Muscle of back (tissue), 13 donors: ENCODE measurements around the gene JCHAIN. TPM values are rescaled to one million over a fixed set of nuclear protein-coding genes. Genes with fewer than 3 reads are reported as not detected.
"Not testable (repeated sequence)": the region's sequence is repeated elsewhere in the genome, so short reads cannot be mapped to it uniquely, and the experiment has no call there.

Experiments
- DNase-seq, 3 donors: peaks; one replicate each; pipeline versions ENCODE4 v3.0.0 to v3.0.0-alpha.2; 2013
- long read RNA-seq, 9 donors: transcript quantifications; one replicate each; lab custom pipeline, GENCODE V29; 2026
- polyA plus RNA-seq, 10 donors: library from polyadenylated mRNA; unstranded; fragments of 120-200 nt; gene quantifications; one replicate each; pipeline ENCODE4 v1.2.1, GENCODE V29; 2013; ENCODE audit not compliant: insufficient read length in 10 of 10

JCHAIN gene
- polyA plus RNA-seq: 1 to 10 TPM in 9 of 10 donors, under 1 TPM in 1; 0.92 to 2.4 (median 1.5) TPM
- long read RNA-seq, donor 1: 0 reads
- long read RNA-seq, donor 2, partial matches to known transcripts: 0 of 1 reads
- long read RNA-seq, donor 2, other reads (novel, unspliced or antisense): 0 of 1 reads
- long read RNA-seq, donor 3: 0 reads
- long read RNA-seq, donor 4: 0 reads
- long read RNA-seq, donor 5: 0 reads
- long read RNA-seq, donor 6, partial matches to known transcripts: 9 of 10 reads
- long read RNA-seq, donor 6, other reads (novel, unspliced or antisense): 0 of 10 reads
- long read RNA-seq, donor 7, partial matches to known transcripts: 0 of 1 reads
- long read RNA-seq, donor 7, other reads (novel, unspliced or antisense): 0 of 1 reads
- long read RNA-seq, donor 8, partial matches to known transcripts: 0 of 1 reads
- long read RNA-seq, donor 8, other reads (novel, unspliced or antisense): 0 of 1 reads
- long read RNA-seq, donor 9: 0 reads

DNA sequence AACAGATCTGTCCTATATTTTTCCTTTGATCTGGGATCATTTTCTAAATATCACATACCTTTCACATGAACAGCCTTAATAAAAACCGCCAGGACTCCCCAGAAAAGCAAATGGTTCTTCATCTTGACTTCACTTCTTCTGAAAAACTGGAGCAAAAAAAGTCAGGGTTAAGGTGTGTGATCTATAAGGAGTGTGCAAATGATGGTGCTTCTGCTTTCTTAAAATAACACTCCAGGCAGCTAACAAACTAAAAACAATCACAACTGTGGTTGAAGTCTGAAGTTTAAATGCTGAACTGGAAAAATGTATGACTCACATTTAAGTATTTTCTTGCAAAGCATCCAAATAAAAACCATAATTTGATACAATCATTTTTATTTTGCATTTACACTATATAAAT, at the start of gene JCHAIN:
Gene JCHAIN (minus strand): TSS at position 140 of the 400 bp plus-strand sequence. CDS start 18 bp downstream, at position 122.
- DNase-seq: no peak

DNA sequence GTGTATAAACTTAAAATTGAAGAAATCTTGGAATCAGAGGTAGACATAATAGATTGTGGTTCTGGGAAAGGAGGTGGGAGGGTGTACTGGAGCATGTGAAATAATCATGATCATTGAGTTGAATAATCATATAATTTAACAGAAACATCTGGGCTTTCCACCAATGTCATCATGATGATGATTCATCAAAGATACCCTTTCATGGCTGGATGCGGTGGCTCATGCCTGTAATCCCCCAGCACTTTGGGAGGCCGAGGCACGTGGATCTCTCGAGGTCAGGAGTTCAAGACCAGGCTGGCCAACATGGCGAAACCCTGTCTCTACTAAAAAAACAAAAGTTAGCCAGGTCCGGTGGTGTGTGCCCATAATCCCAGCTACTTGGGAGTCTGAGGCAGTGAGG, 48.8 kb upstream of the JCHAIN start:
- DNase-seq: no peak

DNA sequence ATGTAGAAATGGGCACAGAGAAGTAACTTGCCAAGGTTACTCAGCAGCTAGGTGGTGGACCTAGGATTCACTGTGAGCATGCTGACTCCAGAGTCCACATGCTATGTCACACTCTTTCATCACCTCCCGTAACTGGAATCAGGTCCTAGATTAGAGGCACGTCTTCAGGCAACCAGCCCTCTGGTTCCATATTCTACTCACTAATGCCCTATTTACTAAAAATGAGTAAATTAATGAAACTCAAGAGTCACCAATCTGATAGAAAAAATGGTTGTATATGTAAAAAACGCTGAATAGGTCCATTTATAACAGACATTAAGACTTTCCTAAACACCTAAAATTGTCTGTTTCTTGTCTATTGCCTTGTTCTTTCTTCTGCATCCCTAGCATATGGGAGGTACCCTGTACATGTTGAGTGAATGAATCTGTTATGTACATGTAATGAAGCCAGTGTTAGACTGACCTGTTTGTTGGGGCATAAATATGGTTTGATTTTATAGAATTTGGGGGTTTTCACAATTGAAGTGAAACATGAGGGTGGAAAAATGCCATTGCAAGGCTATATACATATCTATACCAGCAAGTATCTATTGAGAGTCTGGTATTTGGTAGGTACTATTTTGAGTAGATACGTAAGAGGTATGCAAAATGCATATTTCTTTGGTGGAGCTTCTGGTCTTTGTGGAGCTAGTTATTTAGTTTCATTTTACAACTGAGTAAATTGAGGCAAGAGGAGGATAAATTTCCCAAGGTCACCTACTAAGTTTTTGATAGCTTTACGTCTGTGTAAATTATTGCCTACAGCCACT, 48.0 kb upstream of the JCHAIN start:
- DNase-seq: no peak

DNA sequence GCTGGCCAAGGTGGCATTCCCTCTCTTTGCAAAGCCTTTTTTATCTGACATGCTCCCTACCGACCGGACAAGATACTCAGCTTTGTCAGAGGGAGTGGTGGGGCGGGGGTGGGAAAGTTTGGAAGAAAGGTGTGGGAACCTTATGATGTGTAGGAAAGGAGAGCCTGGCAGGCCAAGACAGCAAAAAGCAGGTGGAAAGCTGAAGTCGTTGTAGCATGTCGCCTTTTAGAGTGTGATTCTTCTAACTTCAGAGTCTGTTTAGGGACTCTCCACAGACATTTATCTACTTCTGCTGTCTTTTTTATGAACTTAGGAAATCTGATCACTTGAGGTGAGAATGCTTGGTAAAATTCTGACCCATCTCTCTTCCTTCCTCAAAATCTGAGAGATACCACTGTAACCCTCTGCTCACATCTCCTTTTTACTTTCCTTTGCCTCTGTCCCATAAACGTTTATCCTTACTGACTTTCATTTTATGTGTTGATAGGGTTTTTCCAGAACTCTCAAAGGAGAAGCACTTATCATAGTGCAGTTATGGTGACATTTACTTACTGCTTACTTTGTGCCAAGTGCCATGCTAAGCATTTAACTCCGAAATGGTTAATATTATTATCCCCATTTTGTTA, 47.3 kb upstream of the JCHAIN start:
- DNase-seq: no peak

DNA sequence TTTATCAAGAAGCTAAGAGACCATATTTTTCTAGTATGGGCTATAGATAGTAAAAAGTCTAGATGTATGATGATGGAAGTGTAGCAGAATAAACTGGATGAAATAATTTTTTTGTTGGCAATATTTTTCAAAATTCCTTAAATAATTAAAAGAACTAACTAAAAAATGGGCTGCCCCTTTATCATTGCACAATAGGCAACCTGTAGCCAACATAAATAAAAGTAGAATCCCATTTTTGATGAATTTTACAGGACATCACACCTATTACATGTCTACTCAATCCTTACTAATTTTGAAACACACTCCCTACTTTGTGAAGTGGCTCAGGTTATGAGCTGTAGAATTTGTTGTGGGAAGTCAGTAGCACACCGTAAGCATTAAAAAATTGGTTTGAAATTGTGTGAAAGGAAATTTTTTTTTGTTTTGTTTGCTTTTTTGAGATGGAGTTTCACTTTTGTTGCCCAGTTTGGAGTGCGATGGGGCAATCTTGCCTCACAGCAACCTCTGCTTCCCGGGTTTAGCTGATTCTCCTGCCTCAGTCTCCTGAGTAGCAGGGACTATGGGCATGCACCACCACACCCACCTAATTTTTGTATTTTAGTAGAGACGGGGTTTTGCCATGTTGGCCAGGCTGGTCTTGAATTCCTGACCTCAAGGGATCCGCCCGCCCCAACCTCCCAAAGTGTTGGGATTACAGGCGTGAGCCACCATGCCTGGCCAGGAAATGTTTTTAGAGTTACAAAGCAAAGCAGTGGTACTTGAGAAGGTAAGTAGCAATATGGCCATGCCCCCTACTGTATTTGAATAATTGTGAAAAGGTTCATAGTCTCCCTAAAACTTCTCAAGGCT, 46.5 kb upstream of the JCHAIN start:
- DNase-seq: no peak

DNA sequence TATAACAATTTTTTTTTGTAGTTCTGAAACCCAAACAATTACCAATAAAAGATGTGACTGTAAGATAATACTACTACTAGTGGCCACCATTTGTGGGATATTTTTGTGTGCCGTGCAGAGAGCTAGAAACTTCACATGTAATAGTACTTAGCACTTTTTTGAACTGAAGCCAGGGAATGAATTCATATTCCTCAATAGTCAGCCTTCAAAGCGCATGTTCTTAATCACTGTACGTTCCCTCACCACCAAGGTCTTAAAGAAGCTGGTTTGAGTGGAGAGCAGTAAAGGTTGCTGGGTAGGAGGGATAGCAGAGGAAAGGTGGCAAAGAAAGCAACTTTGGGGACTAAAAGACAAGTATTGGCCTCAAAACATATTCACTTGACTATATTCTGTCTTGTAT, 45.8 kb upstream of the JCHAIN start:
- DNase-seq: no peak

DNA sequence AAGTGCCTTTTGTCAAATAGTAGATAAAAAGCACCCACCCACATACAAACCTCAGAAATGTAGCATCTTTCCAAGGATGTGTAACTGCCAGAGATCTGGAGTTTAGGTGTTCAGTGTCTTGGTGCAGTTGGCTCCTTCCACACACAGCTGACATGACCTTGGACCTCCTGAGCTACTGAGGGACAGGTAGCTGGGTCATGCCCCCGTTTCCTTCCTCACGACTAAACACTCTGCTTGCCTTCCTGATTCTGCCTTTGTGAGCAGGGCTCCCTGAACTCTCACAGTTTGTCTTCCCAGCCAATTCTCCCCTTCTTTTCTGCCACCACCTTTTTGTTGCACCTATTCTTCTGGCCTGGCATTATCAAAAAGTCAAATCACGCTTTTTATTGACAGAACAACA, 45.3 kb upstream of the JCHAIN start:
- no peak for DNase-seq

DNA sequence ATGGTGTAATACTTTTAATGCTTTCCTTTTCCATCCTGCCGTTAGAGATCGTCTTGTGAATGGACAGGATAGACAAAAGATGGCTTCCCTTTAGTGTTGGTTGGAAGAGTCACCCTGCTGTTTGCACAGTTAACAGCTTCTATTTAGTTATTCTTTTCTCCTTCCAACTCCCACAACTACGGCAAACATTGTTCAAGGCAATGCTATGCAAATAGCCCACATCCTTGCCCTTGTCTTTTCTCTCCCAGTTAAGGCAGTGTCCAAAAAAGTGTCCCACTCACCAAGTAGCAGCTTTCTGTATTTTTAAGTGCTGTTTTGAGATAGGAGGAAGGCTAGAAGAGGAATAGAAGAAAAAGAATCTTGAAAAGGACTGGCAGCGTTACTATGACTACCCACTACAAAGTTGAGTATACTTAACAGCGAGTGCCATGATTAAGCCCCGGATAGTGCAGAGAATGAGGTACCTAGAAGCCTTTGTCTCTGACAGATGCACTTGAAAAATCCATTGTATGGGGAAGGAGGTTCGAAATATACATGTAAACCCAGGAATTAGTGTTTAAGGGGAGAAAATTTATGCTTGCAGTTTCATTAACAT, 43.4 kb upstream of the JCHAIN start:
- no peak for DNase-seq

DNA sequence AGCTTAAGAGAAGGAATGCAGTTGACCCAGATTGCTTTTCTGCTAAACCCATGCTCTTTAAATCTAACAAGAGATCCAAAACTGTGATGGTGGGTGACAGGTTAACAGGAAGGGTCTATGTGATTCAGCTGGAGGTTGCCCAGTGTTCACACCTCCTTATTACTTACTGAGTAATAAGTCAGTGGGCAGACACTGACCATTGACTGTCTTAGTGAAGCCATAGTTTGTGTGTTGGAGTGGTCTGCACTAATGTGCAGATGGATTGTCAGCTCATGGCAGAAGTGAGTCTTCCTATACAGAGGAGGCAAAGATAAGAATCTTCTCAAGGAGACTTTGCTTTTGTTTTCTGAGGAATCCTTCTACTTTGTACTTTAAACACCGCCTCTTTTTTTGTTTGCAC, 40.2 kb upstream of the JCHAIN start:
- DNase-seq: no peak

DNA sequence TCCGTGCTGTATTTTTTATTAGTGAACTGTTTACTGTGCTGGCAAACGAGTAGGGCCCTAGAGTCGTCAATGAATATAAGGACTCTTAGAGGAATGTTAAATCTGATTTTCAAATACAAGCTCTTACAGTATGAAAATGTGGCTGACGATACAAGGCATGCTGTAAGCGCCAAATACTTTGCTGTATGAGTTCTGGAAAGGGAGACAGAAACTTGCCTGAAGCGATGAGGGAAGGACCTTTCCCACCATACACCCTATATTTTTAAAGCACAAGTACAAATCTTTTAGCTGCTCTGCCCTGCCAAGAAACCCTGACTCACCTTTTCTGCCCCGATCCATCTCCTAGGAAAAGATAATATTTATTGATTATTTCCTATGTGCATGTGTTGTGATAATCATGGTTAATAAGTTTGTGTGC, 39.7 kb upstream of the JCHAIN start:
- peak in 1 of 3 donors; percentile 21 for DNase-seq

DNA sequence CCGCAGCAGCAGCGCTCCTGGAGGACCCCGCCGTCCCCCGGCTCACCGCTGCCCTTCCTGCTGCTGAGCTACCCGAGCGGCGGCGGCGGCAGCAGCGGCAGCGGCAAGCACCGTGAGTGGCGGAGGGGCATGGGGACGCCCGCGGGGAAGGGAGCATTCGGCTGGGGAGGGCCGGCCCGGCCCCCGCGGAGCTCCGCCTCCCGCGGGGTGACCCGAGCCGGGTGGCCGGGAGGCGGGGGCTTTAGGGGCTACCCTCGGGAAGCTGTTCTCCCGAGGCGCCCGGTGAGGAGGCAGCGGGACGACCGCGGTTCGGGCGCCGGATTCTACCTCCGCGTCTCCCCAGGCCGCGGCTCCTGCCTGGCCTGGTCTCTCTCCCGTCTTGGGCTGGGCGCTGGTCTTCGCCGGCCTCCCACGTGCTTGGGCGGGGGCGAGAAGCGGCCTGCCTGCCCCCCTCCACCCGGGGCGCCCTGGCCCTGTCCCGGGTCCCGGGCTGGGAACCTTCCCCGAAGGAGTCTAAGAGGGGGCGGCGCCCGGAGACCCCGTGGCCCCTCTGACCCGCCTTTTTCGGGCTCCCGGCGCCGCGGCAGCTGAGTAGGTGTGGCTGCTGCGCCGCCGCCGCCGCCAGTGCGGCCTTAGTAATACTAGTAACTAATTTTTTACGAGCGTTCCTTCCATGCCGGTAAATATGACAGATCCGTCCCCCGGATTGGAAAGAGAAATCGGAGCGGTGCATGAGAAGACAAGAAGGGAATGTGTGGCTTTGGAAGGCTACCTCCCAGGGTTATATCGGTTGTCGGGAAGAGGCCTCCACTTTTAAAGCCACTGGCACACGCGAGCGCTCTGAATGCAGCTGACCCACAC, 39.1 kb upstream of the JCHAIN start:
- peak; percentile 70 to 92 (median 79) for DNase-seq

DNA sequence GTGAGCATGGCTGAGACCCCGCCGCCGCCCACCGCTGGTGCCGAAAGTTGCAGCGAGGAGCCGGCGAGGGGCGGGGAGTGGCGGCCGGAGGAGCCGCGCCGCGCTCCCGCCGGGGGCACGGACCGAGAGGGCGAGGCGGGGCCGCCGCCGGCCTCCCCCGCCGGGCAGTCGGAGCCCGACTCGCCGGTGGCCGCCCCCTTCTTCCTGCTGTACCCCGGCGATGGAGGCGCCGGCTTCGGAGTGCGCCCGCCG, 38.5 kb upstream of the JCHAIN start:
- DNase-seq: no peak

DNA sequence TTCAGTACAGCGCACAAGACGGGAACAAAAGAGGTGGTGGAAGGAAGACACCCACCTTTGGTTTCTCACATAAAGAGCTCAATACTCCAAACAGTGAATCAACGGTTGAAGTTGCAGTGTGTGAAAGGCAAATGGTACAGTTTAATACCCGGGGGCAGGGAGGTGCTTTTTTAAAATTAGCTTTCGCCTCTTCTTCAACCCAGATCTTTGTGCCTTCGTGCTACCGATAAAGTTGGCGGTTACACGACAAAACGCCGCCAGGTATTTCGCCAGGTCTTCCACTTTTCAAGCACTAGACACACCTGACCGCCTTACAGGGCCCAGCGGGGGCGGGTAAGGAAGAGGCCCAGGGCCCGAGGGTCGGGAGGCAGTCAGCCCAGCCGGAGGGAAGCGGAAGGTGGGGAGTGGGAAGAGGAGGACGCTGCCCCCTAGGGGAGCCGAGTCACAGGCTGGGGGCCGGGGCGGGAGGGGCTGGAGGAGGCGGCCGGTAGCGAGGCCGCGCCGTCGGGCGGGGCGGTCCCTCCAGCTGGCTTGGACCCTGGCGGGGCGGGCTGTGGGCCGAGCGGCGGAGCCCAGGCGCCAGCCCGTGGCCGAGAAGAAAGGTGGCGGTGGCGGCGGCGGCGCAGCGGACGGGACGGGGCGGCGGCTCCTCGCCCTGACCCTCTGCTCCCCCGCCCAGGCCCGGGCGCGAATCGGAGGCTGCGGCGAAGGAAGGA, 38.1 kb upstream of the JCHAIN start:
- peak; percentile 74 to 92 (median 85) for DNase-seq

DNA sequence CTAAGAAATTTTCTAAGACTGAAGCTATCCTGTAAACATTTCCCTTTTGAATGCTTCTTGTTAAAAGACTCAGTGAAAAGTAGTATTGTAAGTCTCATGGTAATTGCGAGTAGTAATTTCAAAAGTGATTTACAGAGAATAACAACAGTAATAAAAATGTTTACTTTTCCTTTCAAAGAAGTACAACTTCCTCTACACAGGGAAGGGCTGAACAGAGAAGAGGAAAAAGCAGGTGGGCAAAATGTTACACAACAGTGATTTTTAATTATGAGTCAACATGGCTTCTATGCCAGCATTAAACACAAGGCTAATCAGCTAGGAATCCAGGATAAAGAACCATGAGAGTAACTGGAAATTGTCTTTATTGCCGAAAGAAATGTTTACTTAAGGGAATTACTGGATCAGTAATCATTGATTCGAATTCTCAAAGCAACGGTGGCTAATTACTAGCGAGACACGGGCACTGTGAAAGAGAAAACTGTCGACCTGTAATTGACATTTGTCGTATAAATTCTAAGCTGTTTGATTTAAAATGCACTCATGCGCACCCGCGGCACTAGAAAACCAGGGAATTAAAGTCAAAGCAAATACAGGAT, 37.4 kb upstream of the JCHAIN start:
- peak in 1 of 3 donors; percentile 23 for DNase-seq

DNA sequence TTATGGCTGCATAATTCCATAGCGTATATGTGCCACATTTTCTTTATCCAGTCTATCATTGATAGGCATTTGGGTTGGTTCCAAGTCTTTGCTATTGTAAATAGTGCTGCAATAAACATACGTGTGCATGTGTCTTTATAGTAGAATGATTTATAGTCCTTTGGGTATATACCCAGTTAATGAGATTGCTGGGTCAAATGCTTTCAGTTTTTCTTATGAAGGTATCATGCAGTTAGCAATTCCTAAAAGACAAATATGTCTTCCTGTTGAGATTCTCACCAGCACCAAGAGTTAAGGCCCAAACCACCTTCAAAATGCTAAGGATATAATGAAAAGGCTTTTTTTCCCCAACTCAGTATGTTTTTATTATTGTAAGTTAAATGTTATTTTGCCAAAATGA, 36.3 kb upstream of the JCHAIN start:
- not testable (repeated sequence) for DNase-seq

DNA sequence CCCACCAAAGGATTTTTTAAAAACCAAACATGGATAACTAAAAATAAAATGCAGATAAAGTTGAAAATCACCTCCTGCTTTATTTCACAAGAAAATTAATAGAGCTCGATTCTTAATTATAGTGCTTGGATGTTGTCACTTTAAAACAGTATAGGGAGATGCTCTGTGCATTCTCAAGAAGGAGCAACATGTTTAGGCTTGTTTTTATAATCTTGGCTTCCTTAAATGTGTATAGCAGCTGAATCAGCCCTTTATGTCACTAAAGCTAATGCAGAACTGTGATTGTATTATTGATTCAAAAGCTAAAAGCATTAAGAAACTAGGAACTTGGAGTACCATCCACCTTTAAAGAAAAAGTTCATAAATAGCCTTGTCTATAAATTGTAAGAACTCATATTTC, 35.0 kb upstream of the JCHAIN start:
- DNase-seq: no peak

DNA sequence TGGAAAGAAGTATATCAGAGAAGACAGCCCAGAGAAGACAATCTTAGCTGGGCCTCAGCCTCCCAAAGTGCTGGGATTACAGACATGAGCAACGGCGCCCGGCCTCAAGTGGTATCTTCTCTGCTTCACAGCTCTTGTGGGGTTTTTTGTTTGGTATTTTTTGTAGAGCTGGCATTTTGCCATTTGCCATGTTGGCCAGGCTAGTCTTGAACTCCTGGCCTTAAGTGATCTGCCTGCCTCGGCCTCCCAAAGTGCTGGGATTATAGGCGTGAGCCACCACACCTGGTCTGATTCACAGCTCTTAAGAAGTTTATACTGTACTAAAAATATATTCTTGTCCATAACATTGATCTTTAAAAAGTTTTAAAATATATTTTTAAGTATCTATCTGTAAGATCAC, 34.4 kb upstream of the JCHAIN start:
- no peak for DNase-seq

DNA sequence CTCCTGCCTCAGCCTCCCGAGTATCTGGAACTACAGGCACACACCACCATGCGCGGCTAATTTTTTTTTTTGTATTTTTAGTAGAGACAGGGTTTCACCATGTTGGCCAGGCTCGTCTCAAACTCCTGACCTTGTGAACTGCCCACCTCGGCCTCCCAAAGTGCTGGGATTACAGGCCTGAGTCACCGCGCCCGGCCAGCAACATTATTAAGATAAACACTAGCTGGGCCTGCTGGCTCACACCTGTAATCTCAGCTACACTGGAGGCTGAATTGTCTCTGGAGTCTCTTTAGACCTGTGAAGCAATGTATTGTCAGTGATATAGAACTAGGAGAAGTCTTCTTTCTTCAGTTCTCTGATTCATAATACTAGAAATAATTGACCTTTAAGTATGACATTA, 32.1 kb upstream of the JCHAIN start:
- not testable (repeated sequence) for DNase-seq

DNA sequence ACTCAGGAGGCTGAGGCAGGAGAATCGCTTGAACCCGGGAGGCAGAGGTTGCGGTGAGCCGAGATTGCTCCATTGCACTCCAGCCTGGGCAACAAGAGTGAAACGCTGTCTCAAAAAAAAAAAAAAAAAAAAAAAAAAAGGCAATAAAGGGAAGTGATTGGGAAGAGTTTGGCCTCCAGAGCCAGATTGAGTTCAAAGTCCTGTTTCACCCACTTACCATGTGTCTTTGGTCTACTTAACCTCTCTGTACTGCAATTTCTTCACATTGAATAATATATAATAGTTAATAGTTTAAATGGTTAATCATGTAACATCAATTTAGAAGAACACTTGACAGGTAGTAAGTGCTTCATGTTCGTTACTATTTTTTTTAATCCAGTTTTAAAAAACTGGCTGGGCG, 28.3 kb upstream of the JCHAIN start:
- DNase-seq: not testable (repeated sequence)
